Uterus (tissue), 4 donors: ENCODE measurements around the gene EYS. TPM values are rescaled to one million over a fixed set of nuclear protein-coding genes. Genes with fewer than 3 reads are reported as not detected.

ENCODE experiments used
- DNase-seq, 2 donors: peaks; one replicate each; pipeline ENCODE4 v3.0.0-alpha.2; 2019 to 2020
- H3K27ac ChIP-seq, 2 donors: fragments of 200-600 bp; sonication (generic); 1 replicate in 1 of 2; 2 replicates in 1 of 2; pipeline ENCODE4 v1.5.1; 2016 to 2018
- H3K27me3 ChIP-seq, 2 donors: fragments of 200-600 bp; sonication (generic); one replicate each; pipeline ENCODE4 v1.5.1; 2018 to 2019; ENCODE audit warnings: control low read depth in 1 of 2
- H3K36me3 ChIP-seq, 2 donors: fragments of 200-600 bp; sonication (generic); one replicate each; pipeline ENCODE4 v1.5.1; 2019; ENCODE audit warnings: control low read depth in 1 of 2
- H3K4me1 ChIP-seq, 2 donors: fragments of 200-600 bp; sonication (generic); one replicate each; pipeline ENCODE4 v1.5.1; 2018 to 2019; ENCODE audit warnings: control low read depth in 1 of 2
- H3K4me3 ChIP-seq, 2 donors: fragments of 200-600 bp; sonication (generic); 1 replicate in 1 of 2; 2 replicates in 1 of 2; pipeline ENCODE4 v1.5.1; 2018 to 2019; ENCODE audit warnings: mild to moderate bottlenecking in 1 of 2
- H3K9me3 ChIP-seq, 2 donors: fragments of 200-600 bp; sonication (generic); one replicate each; pipeline ENCODE4 v1.5.1; 2019; ENCODE audit warnings: control low read depth in 1 of 2
- CTCF ChIP-seq, 4 experiments: fragments of 200-600 bp in 2 of 4; fragments of 450-650 bp in 2 of 4; sonication (generic) in 2 of 4; IDR thresholded peaks; one replicate each; pipeline ENCODE4 v1.5.1; 2016 to 2019; ENCODE audit warnings: antibody characterized with exemption in 4 of 4, mild to moderate bottlenecking in 2 of 4, moderate library complexity in 1 of 4
- POLR2A ChIP-seq, 2 donors: fragments of 450-650 bp; IDR thresholded peaks; one replicate each; pipeline ENCODE4 v1.6.1; 2016; ENCODE audit warnings: antibody characterized with exemption in 2 of 2, mild to moderate bottlenecking in 1 of 2, moderate library complexity in 1 of 2
- intact Hi-C: fragments of 100-400 bp; cut with DNase I; formaldehyde crosslinking; loops from one replicate; pipeline ENCODE4 v1.15.1; 2023; ENCODE audit warnings: low total_unique reads
- total RNA-seq, 4 donors: library from RNA; depleted of rRNA in 3 of 4; stranded (reverse); fragments of >200 nt in 3 of 4; gene quantifications; one replicate each; pipeline versions ENCODE4 v1.1.0 to v1.2.4, GENCODE V29; 2014 to 2023
- donor health status: DM: yes; HTN: yes; CAD: no.

EYS gene
- total RNA-seq, 4 donors from 2014 or later = 1.3 TPM; not detected in 3

- intact Hi-C loops = no loop called here
- TF ChIP-seq POLR2A (IDR thresholded peaks at IDR 0.05) = no peak
Measured at GRCh38 chr6:65157025-65157424, 550.0 kb downstream of the EYS start.

GRCh38 chr6:65155083-65155482, 551.9 kb downstream of the EYS start:
- Histone ChIP-seq H3K9me3 (no peaks in the 10 kb centered on the region), H3K27me3 (no peaks in the 10 kb centered on the region), H3K4me1 (no peaks in the 10 kb centered on the region), H3K27ac (no peak overlapping the region), H3K36me3 (no peaks in the 10 kb centered on the region), H3K4me3 (no peak overlapping the region)
- no peak for TF ChIP-seq CTCF (IDR thresholded peaks at IDR 0.05)
- no peak for TF ChIP-seq POLR2A (IDR thresholded peaks at IDR 0.05)
- intact Hi-C loops = no loop called here
- DNase-seq = no peak

More at GRCh38 chr6:65157025-65157424, 550.0 kb downstream of the EYS start:
- H3K27me3 ChIP-seq = no peaks in the 10 kb centered on the region
- H3K27ac ChIP-seq = no peak overlapping the region
- no peaks in the 10 kb centered on the region for H3K4me1 ChIP-seq
- no peak for DNase-seq
- H3K36me3 ChIP-seq = no peaks in the 10 kb centered on the region
- H3K9me3 ChIP-seq = no peaks in the 10 kb centered on the region
- H3K4me3 ChIP-seq = no peak overlapping the region

DNA sequence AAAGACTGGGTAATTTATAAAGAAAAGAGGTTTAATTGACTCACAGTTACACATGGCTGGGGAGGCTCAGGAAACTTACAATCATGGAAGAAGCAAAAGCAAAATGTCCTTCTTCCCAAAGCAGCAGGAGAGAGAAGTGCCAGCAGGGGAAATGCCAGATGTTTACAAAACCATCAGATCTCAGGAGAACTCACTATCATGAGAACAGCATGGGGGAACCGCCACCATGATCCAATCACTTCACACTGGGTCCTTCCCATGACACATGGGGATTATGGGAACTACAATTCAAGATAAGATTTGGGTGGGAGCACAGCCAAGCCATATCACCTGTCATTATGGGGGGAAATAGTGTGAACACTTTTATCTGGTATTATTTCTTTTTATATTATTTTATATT, 557.2 kb downstream of the EYS start:
- Histone ChIP-seq H3K36me3 (no peaks in the 10 kb centered on the region), H3K27ac (no peak overlapping the region), H3K27me3 (no peaks in the 10 kb centered on the region), H3K9me3 (no peaks in the 10 kb centered on the region), H3K4me1 (no peaks in the 10 kb centered on the region), H3K4me3 (no peak overlapping the region)
- intact Hi-C loops = no loop called here
- TF ChIP-seq CTCF (IDR thresholded peaks at IDR 0.05) (no peak), POLR2A (IDR thresholded peaks at IDR 0.05) (no peak)
- no peak for DNase-seq

GRCh38 chr6:65148839-65149238, 558.2 kb downstream of the EYS start:
- intact Hi-C loops = no loop called here
- Histone ChIP-seq H3K4me3 (no peak overlapping the region), H3K27ac (no peak overlapping the region), H3K27me3 (no peaks in the 10 kb centered on the region), H3K9me3 (no peaks in the 10 kb centered on the region), H3K4me1 (no peaks in the 10 kb centered on the region), H3K36me3 (no peaks in the 10 kb centered on the region)
- no peak for DNase-seq
- no peak for TF ChIP-seq CTCF (IDR thresholded peaks at IDR 0.05)
- no peak for TF ChIP-seq POLR2A (IDR thresholded peaks at IDR 0.05)

DNA sequence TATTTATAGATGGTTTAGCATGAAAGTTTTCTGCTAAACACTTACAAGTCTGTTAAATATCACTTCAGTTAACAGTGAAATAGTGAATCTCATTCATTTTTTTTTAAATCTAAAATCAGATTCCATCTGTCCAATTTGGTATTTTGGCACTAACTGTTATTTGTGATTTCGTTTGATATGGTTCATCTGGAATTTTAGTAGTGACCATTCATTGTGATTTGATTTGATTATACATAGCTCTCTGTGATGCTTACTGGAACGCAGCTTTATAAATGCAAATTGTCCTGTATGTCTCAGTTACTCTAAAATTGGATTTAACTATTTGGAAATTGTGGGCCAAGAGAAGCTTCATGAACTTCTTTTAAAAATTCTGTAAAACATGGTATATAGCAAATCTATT, 571.5 kb downstream of the EYS start:
- H3K4me1 ChIP-seq = no peaks in the 10 kb centered on the region
- no peak for DNase-seq

More for the DNA sequence above, 571.5 kb downstream of the EYS start:
- no peak for TF ChIP-seq CTCF (IDR thresholded peaks at IDR 0.05)
- no peak for TF ChIP-seq POLR2A (IDR thresholded peaks at IDR 0.05)
- Histone ChIP-seq H3K4me3 (no peak overlapping the region), H3K27ac (no peak overlapping the region), H3K27me3 (no peaks in the 10 kb centered on the region), H3K36me3 (no peaks in the 10 kb centered on the region), H3K9me3 (no peaks in the 10 kb centered on the region)
- intact Hi-C loops = no loop called here
